GM10248 (cell line): ENCODE measurements around the gene GABPB2.
A peak's percentile ranks its signal among the peaks of the same experiment; 100 is the strongest.

Source experiments
- CTCF ChIA-PET: fragments of 300-600 bp; sonication (Branson Sonifier 250); formaldehyde crosslinking; extraction: SDS; loops from one replicate; lab custom pipeline; 2021; ENCODE audit warnings: antibody characterized with exemption; lab: Yijun Ruan, JAX
- POLR2A ChIA-PET: fragments of 350-650 bp; sonication (Branson Sonifier 250); formaldehyde crosslinking; extraction: SDS; loops from one replicate; lab custom pipeline; 2020; ENCODE audit warnings: antibody characterized with exemption; lab: Yijun Ruan, JAX
- DNase-seq: peaks from one replicate; pipeline ENCODE4 v3.0.0; 2012; ENCODE audit errors: extremely low spot score
- TF ChIP-seq, protein P1 (sequence below): IDR thresholded peaks from 2 replicates; pipeline ENCODE4 v1.5.1; 2012; ENCODE audit warnings: mild to moderate bottlenecking, low read depth; ENCODE audit errors: extremely low read depth, missing control alignments, control extremely low read depth

GABPB2 gene

DNA sequence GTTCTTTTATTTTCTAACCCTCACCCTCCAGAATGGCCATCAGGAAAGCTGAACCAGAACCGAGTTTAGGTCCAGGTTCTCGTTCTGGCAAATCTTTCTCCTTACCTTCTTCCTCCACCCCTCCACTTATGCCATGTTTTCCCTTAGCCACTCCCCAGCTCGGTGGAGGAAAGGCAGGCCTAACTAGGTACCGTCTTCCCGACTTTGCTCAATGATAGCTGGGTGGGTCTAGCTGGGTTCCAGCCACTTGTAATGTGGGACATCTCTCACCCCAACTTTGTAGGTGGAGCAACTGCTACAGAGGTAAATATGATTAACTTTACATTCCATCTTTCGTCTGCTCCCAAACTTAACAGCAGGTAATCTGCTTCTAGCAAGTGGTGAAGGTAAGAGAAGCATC, 33.5 kb upstream of the GABPB2 start:
- no peak for DNase-seq
- TF ChIP-seq, protein P1, sequence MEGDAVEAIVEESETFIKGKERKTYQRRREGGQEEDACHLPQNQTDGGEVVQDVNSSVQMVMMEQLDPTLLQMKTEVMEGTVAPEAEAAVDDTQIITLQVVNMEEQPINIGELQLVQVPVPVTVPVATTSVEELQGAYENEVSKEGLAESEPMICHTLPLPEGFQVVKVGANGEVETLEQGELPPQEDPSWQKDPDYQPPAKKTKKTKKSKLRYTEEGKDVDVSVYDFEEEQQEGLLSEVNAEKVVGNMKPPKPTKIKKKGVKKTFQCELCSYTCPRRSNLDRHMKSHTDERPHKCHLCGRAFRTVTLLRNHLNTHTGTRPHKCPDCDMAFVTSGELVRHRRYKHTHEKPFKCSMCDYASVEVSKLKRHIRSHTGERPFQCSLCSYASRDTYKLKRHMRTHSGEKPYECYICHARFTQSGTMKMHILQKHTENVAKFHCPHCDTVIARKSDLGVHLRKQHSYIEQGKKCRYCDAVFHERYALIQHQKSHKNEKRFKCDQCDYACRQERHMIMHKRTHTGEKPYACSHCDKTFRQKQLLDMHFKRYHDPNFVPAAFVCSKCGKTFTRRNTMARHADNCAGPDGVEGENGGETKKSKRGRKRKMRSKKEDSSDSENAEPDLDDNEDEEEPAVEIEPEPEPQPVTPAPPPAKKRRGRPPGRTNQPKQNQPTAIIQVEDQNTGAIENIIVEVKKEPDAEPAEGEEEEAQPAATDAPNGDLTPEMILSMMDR = no peak
- CTCF ChIA-PET = interaction anchor here (0.8 to 2.0 kb wide), 3 partner anchors 12 to 63 kb away, joined by 3 to 11 read pairs (median 5); no protein-coding TSS in a partner anchor
- POLR2A ChIA-PET = interaction anchor here (0.5 kb wide), 1 partner anchor 12 kb away, joined by 6 read pairs; no protein-coding TSS in a partner anchor

DNA sequence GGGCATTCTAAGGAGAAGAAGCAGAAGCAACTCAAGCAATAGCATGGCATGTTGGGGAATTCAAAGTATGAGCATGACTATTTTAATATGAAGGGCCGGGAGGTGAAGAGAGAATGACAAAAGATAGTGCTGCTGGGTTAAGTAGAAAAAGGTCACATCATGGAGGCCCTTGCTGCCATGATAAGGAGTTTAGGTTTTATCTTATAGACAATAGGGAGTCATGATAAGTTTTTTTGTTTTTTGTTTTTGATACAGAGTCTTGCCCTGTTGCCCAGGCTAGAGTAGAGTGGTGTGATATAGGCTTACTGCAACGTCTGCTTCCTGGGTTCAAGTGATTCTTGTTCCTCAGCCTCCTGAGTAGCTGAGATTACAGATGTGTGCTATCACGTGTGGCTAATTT, 31.0 kb upstream of the GABPB2 start:
- ChIA-PET POLR2A (no interaction called here), CTCF (interaction anchor here (1.5 to 1.6 kb wide), 3 partner anchors 12 to 20 kb away, joined by 3 to 5 read pairs (median 5); partner anchors contain the start of gene CDC42SE1)
- TF ChIP-seq, protein P1 = no peak
- no peak for DNase-seq

DNA sequence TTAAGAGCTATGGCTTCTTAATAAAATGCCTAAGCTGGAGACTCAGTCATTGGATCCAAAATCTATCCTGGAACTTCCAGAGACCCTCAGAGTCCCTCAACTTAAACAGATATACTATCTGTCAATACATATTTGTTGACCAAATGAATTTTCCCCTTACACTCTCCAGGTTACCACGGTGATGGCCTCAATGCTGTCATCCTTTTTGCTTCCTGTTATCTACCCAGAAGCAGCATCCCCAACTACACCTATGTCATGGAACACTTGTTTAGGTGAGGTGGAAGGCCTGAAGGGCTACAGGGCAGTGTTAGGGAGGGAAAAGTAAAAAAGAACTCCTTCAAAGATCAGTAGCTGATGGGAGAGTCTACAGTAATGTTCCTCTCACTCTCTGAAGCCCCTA, 27.4 kb upstream of the GABPB2 start:
- ChIA-PET POLR2A (interaction anchor here (0.7 to 1.6 kb wide), 3 partner anchors 10 to 102 kb away, joined by 3 to 5 read pairs (median 4); partner anchors contain the start of gene CDC42SE1), CTCF (interaction anchor here (0.8 to 2.1 kb wide), 9 partner anchors 10 to 57 kb away, joined by 3 to 12 read pairs (median 4); partner anchors contain the start of gene CDC42SE1)
- TF ChIP-seq, protein P1 = no peak
- DNase-seq = no peak

- POLR2A ChIA-PET = interaction anchor here (1.1 to 1.6 kb wide), 2 partner anchors 10 to 11 kb away, joined by 3 to 4 read pairs; no protein-coding TSS in a partner anchor
- TF ChIP-seq, protein P1 = no peak
- peak; percentile 87 for DNase-seq
- CTCF ChIA-PET = interaction anchor here (0.7 to 6.8 kb wide), 13 partner anchors 12 to 283 kb away, joined by 3 to 69 read pairs (median 3); partner anchors contain the start of genes CDC42SE1, GABPB2, MINDY1 and MLLT11
These were observed 23.0 kb upstream of the GABPB2 start, which contains the start of gene C1orf56 for GRCh38 chr1:151047591-151047924. C1orf56 (plus strand) TSS chr1:151047751; CDS start chr1:151047848, 97 bp downstream.

DNA sequence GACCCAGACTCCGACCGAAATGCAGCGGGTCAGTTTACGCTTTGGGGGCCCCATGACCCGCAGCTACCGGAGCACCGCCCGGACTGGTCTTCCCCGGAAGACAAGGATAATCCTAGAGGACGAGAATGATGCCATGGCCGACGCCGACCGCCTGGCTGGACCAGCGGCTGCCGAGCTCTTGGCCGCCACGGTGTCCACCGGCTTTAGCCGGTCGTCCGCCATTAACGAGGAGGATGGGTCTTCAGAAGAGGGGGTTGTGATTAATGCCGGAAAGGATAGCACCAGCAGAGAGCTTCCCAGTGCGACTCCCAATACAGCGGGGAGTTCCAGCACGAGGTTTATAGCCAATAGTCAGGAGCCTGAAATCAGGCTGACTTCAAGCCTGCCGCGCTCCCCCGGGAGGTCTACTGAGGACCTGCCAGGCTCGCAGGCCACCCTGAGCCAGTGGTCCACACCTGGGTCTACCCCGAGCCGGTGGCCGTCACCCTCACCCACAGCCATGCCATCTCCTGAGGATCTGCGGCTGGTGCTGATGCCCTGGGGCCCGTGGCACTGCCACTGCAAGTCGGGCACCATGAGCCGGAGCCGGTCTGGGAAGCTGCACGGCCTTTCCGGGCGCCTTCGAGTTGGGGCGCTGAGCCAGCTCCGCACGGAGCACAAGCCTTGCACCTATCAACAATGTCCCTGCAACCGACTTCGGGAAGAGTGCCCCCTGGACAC, 22.5 kb upstream of the GABPB2 start:
- ChIA-PET CTCF (interaction anchor here (0.7 to 6.8 kb wide), 12 partner anchors 11 to 52 kb away, joined by 3 to 69 read pairs (median 3); partner anchors contain the start of genes CDC42SE1, GABPB2, MINDY1 and MLLT11), POLR2A (interaction anchor here (0.6 to 1.6 kb wide), 3 partner anchors 9 to 11 kb away, joined by 3 to 4 read pairs (median 3); no protein-coding TSS in a partner anchor)
- TF ChIP-seq, protein P1 = peak; percentile 49
- peak; percentile 78 for DNase-seq

DNA sequence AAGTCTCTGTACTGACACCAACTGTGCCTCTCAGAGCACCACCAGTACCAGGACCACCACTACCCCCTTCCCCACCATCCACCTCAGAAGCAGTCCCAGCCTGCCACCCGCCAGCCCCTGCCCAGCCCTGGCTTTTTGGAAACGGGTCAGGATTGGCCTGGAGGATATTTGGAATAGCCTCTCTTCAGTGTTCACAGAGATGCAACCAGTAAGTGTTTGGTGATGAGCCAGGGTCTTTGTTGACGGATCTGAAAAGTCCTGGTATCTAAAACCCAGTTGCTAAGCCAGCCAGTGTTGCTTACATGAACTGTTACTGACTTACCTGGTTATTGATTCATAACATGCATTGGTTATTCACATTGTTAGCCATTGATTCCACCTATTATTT, 21.9 kb upstream of the GABPB2 start:
- no peak for DNase-seq
- TF ChIP-seq, protein P1 = no peak
- POLR2A ChIA-PET = interaction anchor here (0.6 kb wide), 1 partner anchor 9 kb away, joined by 3 read pairs; no protein-coding TSS in a partner anchor
- CTCF ChIA-PET = interaction anchor here (0.9 to 6.8 kb wide), 5 partner anchors 10 to 42 kb away, joined by 3 to 69 read pairs (median 5); partner anchors contain the start of genes CDC42SE1, GABPB2, MINDY1 and MLLT11
